G401 (cell line): ENCODE data around the gene ADGRF4. TPM values are rescaled to one million over a fixed set of nuclear protein-coding genes. Genes with fewer than 3 reads are reported as not detected.

Experiments used
- total RNA-seq: library from RNA; depleted of rRNA; stranded (reverse); fragments of >200 nt; shearing (Covaris generic); gene quantifications from 2 replicates; pipeline ENCODE4 v1.2.3, GENCODE V29; 2014; rRNA removed

Gene ADGRF4
- total RNA-seq, 1 experiment from 2014 or later: not detected

Other genes with a start within 250 kb of the ADGRF4 start
- gene CD2AP, start 220.8 kb upstream of the ADGRF4 start, total RNA-seq: 11.8 and 19.8 TPM in 2 replicates
- not detected in 2 replicates for gene OPN5, start 83.5 kb downstream of the ADGRF4 start, total RNA-seq